OCI-LY7 (cell line): ENCODE results near the gene ATG9B. TPM values are rescaled to one million over a fixed set of nuclear protein-coding genes. Genes with fewer than 3 reads are reported as not detected.

Source experiments
- BruUV-seq: library from RNA; stranded (reverse); fragments of 400-500 nt; replicated peaks from 2 replicates; lab custom pipeline; 2021; lab: Mats Ljungman, UMichigan
- CTCF ChIA-PET: fragments of 300-600 bp; sonication (Branson Sonifier 250); formaldehyde crosslinking; loops from one replicate; lab custom pipeline; 2022; ENCODE audit warnings: antibody characterized with exemption; ENCODE audit not compliant: unreplicated experiment; lab: Charles Lee
- POLR2A ChIA-PET: fragments of 300-600 bp; sonication (Branson Sonifier 250); formaldehyde crosslinking; loops from one replicate; lab custom pipeline; 2022; ENCODE audit warnings: antibody characterized with exemption; lab: Charles Lee
- DNase-seq: peaks from one replicate; pipeline ENCODE4 v3.0.0-alpha.2; 2015; ENCODE audit warnings: low spot score
- H2AFZ ChIP-seq: fragments of 200-600 bp; sonication (generic), shearing (Covaris generic); 2 replicates; pipeline ENCODE4 v1.6.1; 2014; ENCODE audit warnings: mild to moderate bottlenecking, antibody characterized with exemption, low read length, moderate library complexity
- H3K27ac ChIP-seq: fragments of 200-600 bp; sonication (generic); 2 replicates; pipeline ENCODE4 v1.5.1; 2014; ENCODE audit warnings: mixed run types, low read depth, mild to moderate bottlenecking, moderate library complexity, low read length, inconsistent platforms; ENCODE audit not compliant: poor library complexity, severe bottlenecking
- H3K36me3 ChIP-seq: fragments of 200-600 bp; sonication (generic); 2 replicates; pipeline ENCODE4 v1.6.1; 2014; ENCODE audit warnings: mild to moderate bottlenecking, antibody characterized with exemption, low read length, moderate library complexity, mixed read lengths; ENCODE audit not compliant: insufficient read depth
- H3K4me1 ChIP-seq: fragments of 200-600 bp; sonication (generic); 2 replicates; pipeline ENCODE4 v1.5.1; 2014; ENCODE audit warnings: mild to moderate bottlenecking, low read length; ENCODE audit not compliant: insufficient read depth, poor library complexity, severe bottlenecking
- H3K4me2 ChIP-seq: fragments of 200-600 bp; sonication (generic); 2 replicates; pipeline ENCODE4 v1.6.1; 2014; ENCODE audit warnings: mild to moderate bottlenecking, low read length
- H3K4me3 ChIP-seq: fragments of 200-600 bp; sonication (generic); 2 replicates; pipeline ENCODE4 v1.5.1; 2014; ENCODE audit warnings: mild to moderate bottlenecking, low read depth, low read length; ENCODE audit not compliant: poor library complexity, severe bottlenecking
- H3K79me2 ChIP-seq: fragments of 200-600 bp; sonication (generic); 2 replicates; pipeline ENCODE4 v1.6.1; 2016; ENCODE audit warnings: low read depth, mild to moderate bottlenecking, low read length, moderate library complexity, mixed read lengths; ENCODE audit not compliant: insufficient read depth
- H3K9me2 ChIP-seq: fragments of 200-600 bp; sonication (generic); 2 replicates; pipeline ENCODE4 v1.6.1; 2016; ENCODE audit warnings: mild to moderate bottlenecking, low read length, mixed read lengths; ENCODE audit not compliant: insufficient read depth
- H3K9me3 ChIP-seq: fragments of 200-600 bp; sonication (generic); 2 replicates; pipeline ENCODE4 v1.6.1; 2014; ENCODE audit warnings: mild to moderate bottlenecking, mixed run types, low read length, mixed read lengths
- H4K20me1 ChIP-seq: fragments of 200-600 bp; sonication (generic); 2 replicates; pipeline ENCODE4 v1.6.1; 2014; ENCODE audit warnings: mild to moderate bottlenecking, antibody characterized with exemption, low read length, moderate library complexity, mixed read lengths; ENCODE audit not compliant: insufficient read depth
- CTCF ChIP-seq: fragments of 200-600 bp; sonication (generic); conservative IDR thresholded peaks from 2 replicates; pipeline ENCODE4 v1.5.1; 2014; ENCODE audit warnings: mild to moderate bottlenecking, antibody characterized with exemption, low read length, moderate library complexity, mixed read lengths
- EZH2phosphoT487 ChIP-seq: fragments of 200-600 bp; sonication (generic); IDR thresholded peaks from 2 replicates; pipeline ENCODE4 v1.6.1; 2018; ENCODE audit warnings: low read depth, borderline replicate concordance, mild to moderate bottlenecking, mixed run types, antibody characterized with exemption, low read length, moderate library complexity, mixed read lengths
- intact Hi-C: fragments of 100-400 bp; cut with micrococcal nuclease; formaldehyde crosslinking; loops from one replicate; pipeline ENCODE4 v1.10.0; 2022; ENCODE audit not compliant: unreplicated experiment
- total RNA-seq, 2 experiments: library from RNA; depleted of rRNA in 1 of 2; stranded (reverse); fragments of >200 nt in 1 of 2; shearing (Covaris generic) in 1 of 2; gene quantifications; 2 replicates each; pipeline ENCODE4 v1.2.3, GENCODE V29; 2014 to 2022

ATG9B gene
- total RNA-seq, 2 experiments from 2014 or later = 0.97 to 1.1 TPM

- CTCF ChIA-PET = no interaction called here
- Histone ChIP-seq H3K79me2 (no peaks in the 10 kb centered on the region), H3K27ac (no peak overlapping the region), H3K36me3 (no peaks in the 10 kb centered on the region), H3K4me3 (no peak overlapping the region), H3K4me1 (peaks cover 31% of the 10 kb centered on the region), H3K9me2 (no peaks in the 10 kb centered on the region), H4K20me1 (no peaks in the 10 kb centered on the region), H2AFZ (no peak overlapping the region), H3K9me3 (no peaks in the 10 kb centered on the region), H3K4me2 (no peak overlapping the region)
- intact Hi-C loops = no loop called here
- POLR2A ChIA-PET = no interaction called here
- no TSS peak for BruUV-seq
- no peak for TF ChIP-seq EZH2phosphoT487
- no peak for TF ChIP-seq CTCF
- no peak for DNase-seq
These were observed 54.8 kb downstream of the ATG9B start for GRCh38 chr7:150969475-150969874.

- H4K20me1 ChIP-seq = no peaks in the 10 kb centered on the region
- no peaks in the 10 kb centered on the region for H3K9me3 ChIP-seq
- no peak for TF ChIP-seq EZH2phosphoT487
- TF ChIP-seq CTCF = no peak
- BruUV-seq = no TSS peak
- H2AFZ ChIP-seq = no peak overlapping the region
- POLR2A ChIA-PET = no interaction called here
- CTCF ChIA-PET = no interaction called here
- H3K4me2 ChIP-seq = no peak overlapping the region
- no peak for DNase-seq
- no peaks in the 10 kb centered on the region for H3K79me2 ChIP-seq
- H3K4me3 ChIP-seq = no peak overlapping the region
- no peaks in the 10 kb centered on the region for H3K9me2 ChIP-seq
- no peaks in the 10 kb centered on the region for H3K36me3 ChIP-seq
- H3K4me1 ChIP-seq = peaks cover 25% of the 10 kb centered on the region
- intact Hi-C loops = no loop called here
- H3K27ac ChIP-seq = no peak overlapping the region
These were observed 55.4 kb downstream of the ATG9B start for GRCh38 chr7:150968734-150969372.

GRCh38 chr7:150968056-150968733 lies 56.1 kb downstream of the ATG9B start:
- H3K79me2 ChIP-seq = no peaks in the 10 kb centered on the region
- BruUV-seq = no TSS peak

More at GRCh38 chr7:150968056-150968733, 56.1 kb downstream of the ATG9B start:
- Histone ChIP-seq H3K4me3 (no peak overlapping the region), H2AFZ (no peak overlapping the region), H3K4me2 (no peak overlapping the region), H3K4me1 (peaks cover 18% of the 10 kb centered on the region), H4K20me1 (no peaks in the 10 kb centered on the region), H3K9me2 (no peaks in the 10 kb centered on the region), H3K36me3 (no peaks in the 10 kb centered on the region), H3K27ac (no peak overlapping the region), H3K9me3 (no peaks in the 10 kb centered on the region)
- no peak for DNase-seq
- intact Hi-C loops = no loop called here
- CTCF ChIA-PET = interaction anchor here (0.7 kb wide), 1 partner anchor 10 kb away, joined by 6 read pairs; no protein-coding TSS in a partner anchor
- POLR2A ChIA-PET = no interaction called here
- no peak for TF ChIP-seq EZH2phosphoT487
- no peak for TF ChIP-seq CTCF
